GM19351 (cell line): Measurements from ENCODE around the gene EZR.
A peak's percentile ranks its signal among the peaks of the same experiment; 100 is the strongest.

Experiments
- ATAC-seq: cut with Tn5 transposase; IDR thresholded peaks from one replicate; pipeline ENCODE4 v1.9.1; 2021; ENCODE audit warnings: mild to moderate bottlenecking, moderate library complexity; ENCODE audit not compliant: unreplicated experiment

EZR gene

DNA sequence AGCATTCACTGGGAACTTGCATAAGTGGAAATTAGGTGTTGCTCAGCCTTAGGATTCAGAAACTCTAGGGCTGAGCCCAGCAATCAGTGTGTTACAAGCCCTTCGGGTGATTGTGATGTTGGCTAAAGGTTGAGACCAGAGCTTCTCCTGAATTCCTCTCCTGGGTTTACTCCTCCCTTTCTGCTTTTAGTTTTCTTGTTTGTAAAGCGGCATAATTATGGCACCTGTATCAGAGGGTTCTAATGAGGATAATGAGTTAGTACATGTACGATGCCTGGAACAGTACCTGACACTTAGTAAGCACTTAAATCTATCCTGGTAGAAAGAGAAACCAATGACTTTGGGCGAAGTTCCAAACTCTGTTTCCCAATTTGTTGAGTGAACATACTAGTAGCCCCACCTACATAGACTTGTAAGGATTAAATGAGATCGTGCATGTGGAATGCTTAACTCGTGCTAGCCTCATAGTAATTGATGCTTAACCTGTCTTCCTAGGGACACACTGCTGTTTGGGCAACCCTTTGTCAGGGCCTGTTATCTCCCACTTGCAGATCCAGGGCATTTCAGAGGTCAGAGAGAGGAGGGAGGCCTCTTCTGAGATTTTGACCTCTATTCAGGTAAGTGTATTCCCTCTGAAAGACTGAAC is 932 bp upstream of the EZR start:
- no peak for ATAC-seq

DNA sequence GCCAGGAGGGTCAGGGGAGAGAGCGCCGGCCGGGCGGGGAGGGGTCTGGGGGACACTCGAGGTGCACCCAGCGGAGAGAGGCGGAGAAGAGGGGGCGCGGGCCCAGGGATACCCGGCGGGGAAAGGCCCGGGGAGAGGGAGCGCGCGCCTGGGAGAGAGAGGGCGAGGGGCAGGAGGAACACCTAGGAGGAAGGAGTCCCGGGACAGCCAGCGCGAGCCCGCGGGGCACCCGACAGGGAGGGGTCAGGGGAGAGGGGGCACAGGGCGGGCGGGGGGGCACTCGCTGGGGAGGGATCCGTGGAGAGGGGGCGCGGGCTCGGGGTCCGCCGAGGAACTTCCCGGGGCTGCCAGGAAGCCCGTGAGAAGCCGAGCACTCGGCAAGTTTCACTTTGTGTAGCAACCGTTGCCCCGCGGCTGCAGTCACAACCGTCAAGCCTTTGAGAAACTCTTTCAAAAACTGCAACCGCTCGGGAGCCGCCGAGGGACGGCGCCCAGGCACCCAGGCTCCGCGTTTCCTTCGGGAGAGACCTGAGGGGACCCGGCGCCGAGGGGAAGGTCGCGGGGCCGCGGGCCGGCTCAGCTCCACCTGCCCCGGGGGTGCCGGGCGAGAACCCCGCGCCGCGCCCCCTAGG is 471 bp downstream of the EZR start:
- peak; percentile 24 for ATAC-seq

DNA sequence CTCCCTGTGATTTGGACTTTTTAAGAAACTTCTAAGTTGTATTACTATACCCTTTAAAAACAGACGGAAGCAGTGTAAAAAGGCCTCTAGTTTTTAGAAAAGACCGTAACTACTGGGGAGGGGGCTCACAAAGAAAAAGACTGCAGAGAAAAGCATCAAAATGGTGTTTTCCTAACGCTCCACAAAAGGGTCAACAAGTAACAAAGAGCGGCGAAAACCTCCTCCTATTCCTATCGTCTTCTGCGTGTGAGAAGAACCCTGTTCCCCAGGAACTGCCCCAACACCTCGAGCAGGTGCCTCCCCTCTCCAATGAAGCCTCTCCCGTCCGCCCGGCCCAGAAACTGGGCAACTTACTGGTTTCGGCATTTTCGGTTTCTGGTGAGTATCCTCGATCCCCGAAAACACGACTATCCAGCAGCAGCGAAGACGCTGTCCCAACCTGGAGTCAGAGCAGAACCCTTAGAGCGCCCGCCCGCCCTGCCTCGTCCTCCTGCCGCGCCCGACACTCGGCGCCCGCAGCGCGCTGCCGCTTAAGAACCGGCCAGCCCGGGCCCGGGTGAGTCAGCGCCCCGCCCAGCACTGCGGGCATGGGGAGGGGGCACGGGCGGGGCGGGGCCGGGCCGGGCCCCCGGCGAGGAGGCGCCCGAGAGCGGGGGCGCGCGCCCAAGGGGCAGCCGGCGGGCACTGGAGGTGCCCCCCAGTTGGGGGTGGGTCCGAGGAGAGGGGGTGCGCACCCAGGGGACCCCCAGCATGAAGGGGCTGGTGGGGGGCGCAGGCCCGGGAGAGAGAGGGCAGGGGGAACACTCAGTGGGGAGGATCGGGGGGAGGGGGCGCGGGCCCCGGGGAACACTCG is 1.2 kb downstream of the EZR start:
- peak; percentile 31 for ATAC-seq

DNA sequence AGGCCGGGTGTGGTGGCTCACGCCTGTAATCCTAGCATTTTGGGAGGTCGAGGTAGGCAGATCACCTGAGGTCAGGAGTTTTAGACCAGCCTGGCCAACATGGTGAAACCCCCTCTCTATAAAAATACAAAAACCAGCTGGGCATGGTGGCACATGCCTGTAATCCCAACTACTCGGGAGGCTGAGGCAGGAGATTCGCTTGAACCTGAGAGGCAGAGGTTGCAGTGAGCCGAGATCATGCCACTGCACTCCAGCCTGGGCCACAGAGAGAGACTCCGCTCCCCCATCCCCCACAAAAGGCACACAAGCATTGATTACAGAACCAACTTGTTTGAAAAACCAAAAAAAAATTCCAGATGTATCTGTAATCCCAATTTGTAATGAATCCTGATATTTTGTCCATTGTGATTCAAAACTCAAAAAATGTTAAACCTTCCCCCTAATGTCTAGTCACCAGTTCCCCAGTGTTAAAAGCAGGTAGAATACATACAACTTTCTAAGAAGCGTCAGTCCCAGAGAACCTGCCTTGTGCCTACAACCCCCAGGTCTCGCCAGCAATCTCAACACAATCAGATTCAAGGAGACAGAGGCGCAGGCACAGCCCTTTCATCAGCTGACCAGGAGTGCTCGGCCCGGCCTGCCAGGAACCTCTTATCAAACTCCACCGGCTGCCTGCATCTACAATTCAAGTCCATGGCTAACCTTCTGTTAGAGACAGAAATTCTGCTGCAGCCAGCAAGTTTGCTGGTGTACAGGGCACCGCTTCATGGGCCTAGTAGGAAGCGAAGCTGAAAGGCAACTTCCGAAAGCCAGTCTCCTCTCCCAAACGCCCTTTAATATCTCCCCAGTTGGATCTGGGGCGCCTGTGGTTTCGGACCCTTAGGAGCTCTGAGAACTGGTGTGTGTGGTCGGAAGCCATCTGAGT is 2.1 kb downstream of the EZR start:
- ATAC-seq, result no peak

DNA sequence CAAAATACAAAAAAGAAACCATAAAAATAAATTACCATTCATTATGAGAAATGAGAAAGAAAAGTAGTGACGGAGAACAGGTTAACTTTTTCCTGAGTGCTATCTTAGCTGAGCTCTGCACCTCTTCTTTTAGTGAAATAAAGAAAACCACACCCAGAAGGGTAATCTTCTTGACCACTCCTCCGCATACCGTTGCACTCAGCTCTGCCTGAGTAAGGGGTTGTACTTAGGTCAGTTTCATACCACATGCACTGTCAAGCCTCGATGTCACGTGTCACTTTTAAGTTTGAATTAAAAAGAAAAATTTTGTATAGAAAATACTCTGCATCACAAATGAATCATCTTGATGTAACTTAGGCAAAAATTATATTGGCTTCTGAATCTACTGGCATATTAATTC is 2.8 kb downstream of the EZR start:
- peak; percentile 33 for ATAC-seq

DNA sequence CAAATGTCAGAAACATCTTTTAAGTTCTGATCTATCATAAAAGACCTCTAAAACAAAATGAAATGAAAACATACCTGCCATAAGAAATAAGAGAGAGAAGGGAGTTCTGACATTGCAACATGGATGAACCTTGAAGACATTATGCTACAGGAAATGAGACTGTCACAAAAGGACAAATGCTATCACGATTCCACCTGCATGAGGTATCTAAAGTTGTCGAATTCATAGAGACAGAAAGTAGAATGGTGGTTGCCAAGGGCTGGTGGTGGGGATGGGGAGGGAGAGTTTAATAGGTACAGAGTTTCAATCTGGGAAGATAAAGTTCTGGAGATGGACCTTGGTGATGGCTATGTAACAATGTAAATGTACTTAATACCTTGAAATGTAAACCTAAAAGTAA is 3.3 kb downstream of the EZR start:
- no peak for ATAC-seq

DNA sequence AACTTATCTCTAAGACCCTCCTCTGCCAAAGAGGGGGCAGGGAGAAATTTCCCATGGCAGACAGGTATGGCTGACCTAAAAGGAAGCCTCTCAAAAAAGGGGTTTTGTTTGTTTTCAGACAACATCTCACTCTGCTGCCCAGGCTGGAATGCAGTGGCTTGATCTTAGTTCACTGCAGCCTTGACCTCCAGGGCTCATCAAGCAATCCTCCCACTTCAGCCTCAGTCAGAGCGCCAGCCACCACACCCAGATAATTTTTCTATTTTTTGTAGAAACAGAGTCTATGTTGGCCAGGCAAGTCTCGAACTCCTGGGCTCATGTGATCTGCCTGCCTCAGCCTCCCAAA is 3.8 kb downstream of the EZR start:
- no peak for ATAC-seq

DNA sequence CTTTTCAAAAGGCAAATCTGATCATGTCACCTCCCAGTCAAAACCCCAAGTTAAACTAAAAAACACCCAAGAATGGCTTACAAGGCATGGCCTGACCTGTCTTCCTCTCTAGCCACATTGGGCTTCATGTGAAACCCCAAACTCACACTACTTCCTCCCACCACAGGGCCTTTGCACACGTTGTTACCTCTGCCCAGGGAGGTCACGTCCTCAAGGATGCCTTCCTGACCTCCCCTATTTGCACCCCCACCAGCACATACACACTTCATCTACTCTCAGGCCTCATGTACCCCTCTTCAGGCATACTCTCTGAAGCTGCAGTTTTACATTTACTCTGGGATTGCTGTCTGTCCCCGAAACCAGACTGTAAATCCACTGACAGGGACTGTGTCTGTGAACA is 6.1 kb downstream of the EZR start:
- no peak for ATAC-seq

DNA sequence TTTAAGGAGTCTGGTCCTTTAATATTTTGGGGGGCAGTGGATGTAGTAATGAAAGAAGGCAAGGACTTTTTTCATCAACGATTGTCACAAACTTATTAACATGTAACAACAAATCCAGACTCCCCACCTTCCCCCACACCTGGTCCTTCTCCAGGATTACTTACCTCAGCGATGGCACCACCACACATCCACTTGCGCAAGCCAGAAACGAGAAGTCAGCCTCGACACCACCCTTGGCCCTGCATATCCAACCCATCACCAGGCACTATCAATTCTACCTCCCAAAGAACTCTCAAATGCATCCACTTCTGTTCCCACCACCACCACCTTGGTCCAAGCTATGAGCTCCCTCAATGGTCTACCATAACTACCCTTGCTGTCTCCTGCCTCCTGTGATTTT is 6.6 kb downstream of the EZR start:
- no peak for ATAC-seq

DNA sequence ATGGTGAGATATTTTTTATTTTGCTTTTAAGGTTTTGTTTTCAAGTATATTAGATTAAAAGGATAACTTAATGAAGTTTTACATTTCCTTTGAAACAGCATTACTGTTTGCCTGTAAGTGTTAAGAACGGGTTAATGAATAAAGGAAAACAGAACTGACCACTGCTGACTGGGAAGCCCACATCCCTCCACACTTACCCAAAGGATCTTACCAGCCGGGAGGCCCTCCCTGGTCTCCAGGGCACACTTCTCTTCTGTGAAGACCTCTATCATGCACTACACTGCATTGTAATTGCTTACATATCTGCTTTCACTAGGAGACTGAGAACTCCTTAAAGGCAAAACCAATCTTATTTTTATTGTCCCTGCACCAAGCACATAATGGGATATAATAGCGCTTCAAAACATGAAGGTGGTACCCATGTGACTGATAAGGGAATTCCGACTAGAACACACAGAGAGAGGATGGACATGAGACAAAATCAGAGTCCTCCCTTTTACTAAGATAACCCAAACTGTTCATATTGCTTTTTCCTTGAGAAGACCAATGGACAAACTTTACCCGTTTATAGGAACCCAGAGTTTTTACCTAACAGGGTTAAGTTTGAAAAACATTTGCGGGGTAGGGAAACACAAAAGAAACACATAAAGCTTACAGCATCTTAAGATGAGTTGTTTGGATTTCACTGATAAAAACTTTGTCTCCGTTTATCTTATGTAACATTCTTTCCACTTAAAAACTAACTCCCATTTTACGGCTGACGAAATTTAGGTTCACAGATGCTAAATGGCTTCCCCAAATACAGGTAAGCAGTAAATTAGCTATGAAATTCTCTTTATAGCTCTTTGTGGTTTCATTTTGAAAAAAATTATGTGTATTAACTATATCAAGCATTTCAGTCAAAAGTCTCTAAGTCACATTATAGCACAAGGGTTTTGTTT is 8.7 kb downstream of the EZR start:
- ATAC-seq, result no peak

DNA sequence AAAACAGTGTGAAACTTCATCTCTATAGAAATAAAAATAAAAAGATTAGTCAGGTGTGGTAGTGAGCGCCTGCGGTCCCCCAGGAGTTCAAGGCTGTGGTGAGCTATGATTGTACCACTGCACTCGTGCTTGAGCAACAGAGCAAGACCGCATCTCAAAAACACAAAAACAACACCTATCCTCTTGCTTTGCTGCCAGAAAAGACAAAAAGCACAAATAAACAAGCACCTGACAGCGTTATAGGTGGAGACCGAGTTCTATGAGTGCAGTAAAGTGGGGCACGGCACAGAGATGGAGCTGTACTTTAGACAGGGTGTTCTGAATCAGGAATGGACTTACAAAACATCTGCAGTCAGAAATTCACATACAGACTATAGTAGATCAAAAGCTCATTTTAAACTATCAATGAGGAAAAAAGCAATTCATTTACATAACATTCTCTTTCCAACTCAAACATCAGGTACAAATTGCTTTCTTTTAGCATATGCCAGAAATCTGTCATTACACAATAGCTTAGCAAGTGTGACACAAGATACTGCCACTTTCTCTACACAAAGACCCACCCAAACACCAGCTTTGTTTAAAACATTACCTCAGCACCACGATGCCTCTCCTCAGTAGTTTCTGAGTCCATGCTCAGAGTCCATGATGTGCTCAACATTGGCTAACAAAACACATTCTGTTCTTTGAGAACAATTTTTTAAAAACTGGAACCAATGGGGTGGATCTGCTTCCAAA is 10.1 kb downstream of the EZR start:
- peak; percentile 70 for ATAC-seq

DNA sequence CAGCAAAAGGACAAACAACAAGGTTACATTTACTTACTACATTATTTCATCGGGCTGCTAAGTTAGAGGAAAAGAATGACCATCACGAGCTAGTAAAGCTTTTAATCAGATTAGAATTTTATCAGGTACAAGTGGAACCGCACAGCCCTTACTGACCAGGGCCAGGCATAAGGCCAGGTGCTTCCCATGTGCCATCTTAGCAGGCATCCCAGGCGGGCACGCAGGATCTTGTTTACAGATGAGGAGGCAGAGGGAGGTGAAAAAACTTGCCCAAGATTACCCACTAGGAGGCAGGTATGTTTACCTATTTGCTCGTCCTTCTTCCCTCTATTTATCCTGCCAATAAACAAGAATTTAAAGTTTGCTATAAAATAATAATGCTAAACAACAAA is 10.7 kb downstream of the EZR start:
- ATAC-seq, result no peak

DNA sequence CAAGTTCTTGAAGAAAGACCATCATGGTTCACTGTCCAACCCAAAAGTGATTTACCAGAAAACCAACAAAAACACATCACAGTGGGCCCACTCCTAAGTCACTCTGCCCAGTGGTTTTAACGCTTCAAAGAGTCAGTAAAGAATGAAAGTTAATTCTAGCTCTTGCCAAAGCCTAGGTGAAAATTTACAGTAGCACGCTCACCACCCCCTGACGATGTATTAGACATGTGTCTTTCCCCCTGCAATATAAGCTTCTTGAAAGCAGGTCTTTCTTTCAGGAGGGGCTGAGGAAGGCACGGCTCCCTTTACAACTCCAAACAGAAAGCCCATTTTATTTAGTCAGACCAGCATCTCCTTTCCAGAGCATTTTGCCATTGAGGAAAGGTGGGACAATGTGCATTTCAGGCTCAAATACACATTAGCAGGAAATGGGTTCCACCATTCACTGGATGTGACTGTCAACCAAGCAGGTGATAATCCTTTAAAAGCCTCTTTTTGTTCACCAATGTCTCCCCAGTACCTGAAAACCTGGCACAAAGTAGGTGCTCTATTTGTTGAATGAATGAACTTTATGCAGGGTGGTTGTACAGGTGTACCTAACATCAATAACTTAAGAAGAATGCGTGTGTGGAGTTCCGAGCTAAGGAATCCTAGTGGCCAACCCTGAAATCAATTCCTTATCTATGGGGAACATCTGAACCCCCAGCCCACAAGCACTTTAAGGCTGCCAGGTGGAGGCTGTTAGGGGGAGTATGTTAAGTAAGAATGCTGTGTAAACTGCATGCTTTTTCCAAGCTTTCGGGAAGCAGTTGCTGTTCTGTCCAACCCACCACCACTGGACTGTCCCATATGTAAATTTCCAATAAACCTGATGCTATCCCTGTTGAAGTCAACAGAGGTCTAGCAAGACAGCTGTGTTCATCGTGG is 11.4 kb downstream of the EZR start:
- ATAC-seq, result no peak

DNA sequence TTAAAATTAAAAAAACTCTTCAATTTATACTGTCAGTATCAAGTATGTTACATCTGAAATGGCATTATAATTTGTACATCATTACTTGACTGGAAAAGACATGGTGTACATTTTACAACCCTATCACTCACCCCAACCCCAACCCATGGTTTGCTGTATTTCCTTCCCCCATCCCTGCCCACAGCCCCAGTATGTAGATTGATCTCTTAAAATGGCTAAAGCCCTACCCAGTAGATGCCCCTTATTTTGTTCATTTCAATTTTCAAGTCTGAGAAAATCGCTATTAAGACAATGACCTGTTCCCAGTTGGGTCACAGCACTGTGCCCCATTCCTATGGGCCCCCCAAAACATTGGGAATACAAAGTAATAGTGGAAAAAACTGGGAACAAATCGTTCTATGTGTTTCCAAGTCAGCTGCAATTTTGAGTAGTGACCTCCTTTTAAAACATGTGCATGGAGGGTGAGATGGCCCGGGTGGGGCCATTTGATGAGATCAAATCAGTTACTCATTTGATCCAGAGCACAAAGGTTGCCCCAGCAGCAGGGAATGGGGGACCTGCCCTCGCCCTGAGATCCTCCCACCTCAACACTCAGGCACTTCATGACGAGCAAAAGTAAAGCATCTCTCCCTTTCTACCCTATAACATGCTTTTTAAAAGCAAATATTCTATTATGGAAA is 13.3 kb downstream of the EZR start:
- no peak for ATAC-seq

DNA sequence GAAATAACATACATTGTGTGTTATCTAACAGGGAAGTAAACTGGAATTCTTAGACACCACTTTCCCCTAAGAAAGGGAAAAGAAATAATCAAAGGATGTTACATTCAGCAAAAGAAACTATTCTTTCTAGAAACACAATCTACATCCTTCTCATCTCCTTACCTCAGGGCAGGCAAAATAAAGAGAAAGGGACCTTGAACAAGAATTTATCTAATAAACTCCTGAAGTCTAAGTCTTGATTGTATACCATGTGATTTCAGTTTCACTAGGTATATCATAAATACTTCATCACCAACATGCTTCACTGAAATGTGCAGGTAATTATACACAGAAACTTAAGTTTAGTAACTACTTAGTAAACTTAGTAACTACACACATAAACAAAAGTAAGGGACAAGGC is 15.0 kb downstream of the EZR start:
- no peak for ATAC-seq

DNA sequence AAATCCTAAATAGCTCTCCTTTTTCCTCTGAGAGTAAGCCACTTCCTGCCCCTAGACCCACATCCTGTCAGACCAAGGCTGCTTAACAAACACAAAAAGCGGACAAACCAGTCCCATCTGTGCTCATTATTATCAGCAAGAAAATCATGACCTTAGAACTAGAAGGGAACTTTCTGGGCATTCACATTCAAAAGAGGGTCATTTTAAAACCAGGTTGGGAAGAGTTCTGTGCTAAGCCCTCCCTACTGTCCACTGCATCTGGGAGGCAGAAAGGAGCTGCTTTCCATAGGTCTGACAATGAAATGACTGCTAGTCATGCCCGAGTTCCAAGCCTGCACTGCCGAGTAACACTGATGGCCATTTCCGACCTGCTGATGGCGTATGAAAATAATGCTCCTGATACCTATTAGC is 15.4 kb downstream of the EZR start:
- peak; percentile 78 for ATAC-seq

DNA sequence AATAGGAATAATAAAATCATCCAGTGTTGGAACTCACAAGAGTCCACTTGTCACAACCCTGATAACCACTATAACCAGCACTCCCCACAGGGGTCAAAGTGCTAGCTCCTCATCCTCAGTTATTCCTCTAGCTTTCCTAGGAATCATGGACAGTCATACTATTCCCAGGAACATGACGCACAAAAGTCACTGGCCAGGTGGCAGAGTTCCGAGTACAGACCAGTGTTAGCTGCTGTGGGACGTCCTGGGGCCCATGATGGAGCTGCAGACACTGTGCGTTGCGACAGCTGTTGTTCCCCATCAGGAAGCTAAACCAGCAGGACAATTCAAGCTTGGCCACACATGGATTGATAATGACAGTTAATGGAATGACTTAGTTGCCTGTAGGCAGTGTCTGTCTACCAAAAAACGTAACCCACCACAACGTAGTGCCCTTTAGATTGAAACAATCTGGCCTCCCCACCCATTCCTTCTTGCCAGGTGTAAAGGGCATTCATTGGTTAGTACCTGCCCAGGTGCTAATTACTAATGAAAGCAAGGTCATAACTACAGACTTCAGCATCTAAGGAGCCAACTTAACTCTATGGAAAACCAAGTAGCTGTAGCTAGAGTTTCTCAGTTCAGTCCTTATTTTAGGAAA is 17.4 kb downstream of the EZR start:
- ATAC-seq, result no peak
